ENCODE data around the gene MPL.

- no peak for TF ChIP-seq CTCF (IDR thresholded peaks at IDR 0.05 in 2 of 3, conservative IDR thresholded peaks at IDR 0.05 in 1 of 3; ENCODE audit: borderline replicate concordance in 1 of 3, insufficient read depth in 1 of 3, low read depth in 2 of 3, low read length in 2 of 3)
- no peak for TF ChIP-seq POLR2A (IDR thresholded peaks at IDR 0.05; ENCODE audit: borderline replicate concordance, extremely low read depth, insufficient read depth, insufficient read length)
- TF ChIP-seq SRF (IDR thresholded peaks at IDR 0.05; ENCODE audit: low read depth) = no peak
- TF ChIP-seq CEBPB (IDR thresholded peaks at IDR 0.05; ENCODE audit: low read depth) = no peak
- no peak for TF ChIP-seq EZH2 (IDR thresholded peaks at IDR 0.05)
- TF ChIP-seq JUND (IDR thresholded peaks at IDR 0.05) = no peak
- TF ChIP-seq REST (IDR thresholded peaks at IDR 0.05; ENCODE audit: low read depth) = no peak
- TF ChIP-seq RAD21 (IDR thresholded peaks at IDR 0.05; ENCODE audit: low read depth) = no peak
- TF ChIP-seq CBX3 (IDR thresholded peaks at IDR 0.05; ENCODE audit: low read depth) = no peak
- no peak for TF ChIP-seq SIN3A (IDR thresholded peaks at IDR 0.05; ENCODE audit: low read depth)
- no peak for TF ChIP-seq ZNF274 (IDR thresholded peaks at IDR 0.05; ENCODE audit: low read depth, low read length)
- no peak for TF ChIP-seq EGR1 (IDR thresholded peaks at IDR 0.05; ENCODE audit: low read depth)
Measured at GRCh38 chr1:43322506-43322905, 15.1 kb upstream of the MPL start.
